Measurements from ENCODE around the gene ERBIN. TPM values are rescaled to one million over a fixed set of nuclear protein-coding genes. Genes with fewer than 3 reads are reported as not detected.
"Not testable (repeated sequence)": the region's sequence is repeated elsewhere in the genome, so short reads cannot be mapped to it uniquely, and the experiment has no call there.

Gene ERBIN
- polyA plus RNA-seq, 2 donors, result 12.5 to 13.0 TPM

DNA sequence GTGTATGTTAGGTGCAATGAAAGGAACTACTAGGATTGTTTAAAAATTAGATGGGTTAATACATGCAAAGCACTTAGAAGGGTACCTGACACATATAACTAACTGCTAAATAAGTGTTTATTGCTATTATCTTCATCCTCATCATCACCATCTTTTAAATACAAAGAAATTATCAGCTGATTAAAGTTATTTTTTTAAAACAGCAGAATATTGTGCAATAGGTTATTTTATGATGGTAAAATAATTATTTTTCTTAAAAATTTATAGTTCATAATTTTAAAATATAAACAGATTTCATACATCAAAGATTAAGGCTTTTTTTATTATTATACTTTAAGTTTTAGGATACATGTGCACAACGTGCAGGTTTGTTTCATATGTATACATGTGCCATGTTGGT, 130.9 kb downstream of the ERBIN start:
- Histone ChIP-seq H3K27me3 (ENCODE audit: control insufficient read depth in 1 of 2, insufficient read depth in 2 of 2, low read length in 2 of 2) (no peaks in the 10 kb centered on the region), H3K9me3 (ENCODE audit: control insufficient read depth in 2 of 2, insufficient read depth in 1 of 2, low read depth in 1 of 2, low read length in 1 of 2) (no peaks in the 10 kb centered on the region), H3K36me3 (ENCODE audit: control insufficient read depth in 2 of 2, insufficient read depth in 2 of 2, low read length in 1 of 2) (peaks cover 0 to 5% of the 10 kb centered on the region in 2 donors), H3K4me3 (ENCODE audit: low read depth in 1 of 2, low read length in 2 of 2) (no peak overlapping the region), H3K27ac (ENCODE audit: low read depth in 2 of 2, low read length in 1 of 2) (no peak overlapping the region), H3K4me1 (ENCODE audit: control insufficient read depth in 2 of 2, insufficient read depth in 2 of 2, low read length in 1 of 2) (no peaks in the 10 kb centered on the region)
- 93 to 100% methylated on average over 1 of the region's 1 CpG for WGBS, 2 donors

DNA sequence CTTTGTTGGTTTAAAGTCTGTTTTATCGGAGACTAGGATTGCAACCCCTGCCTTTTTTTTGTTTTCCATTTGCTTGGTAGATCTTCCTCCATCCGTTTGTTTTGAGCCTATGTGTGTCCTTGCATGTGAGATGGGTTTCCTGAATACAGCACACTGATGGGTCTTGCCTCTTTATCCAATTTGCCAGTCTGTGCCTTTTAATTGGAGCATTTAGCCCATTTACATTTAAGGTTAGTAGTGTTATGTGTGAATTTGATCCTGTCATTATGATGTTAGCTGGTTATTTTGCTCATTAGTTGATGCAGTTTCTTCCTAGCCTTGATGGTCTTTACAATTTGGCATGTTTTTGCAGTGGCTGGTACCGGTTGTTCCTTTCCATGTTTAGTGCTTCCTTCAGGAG, 134.9 kb downstream of the ERBIN start:
- not testable (repeated sequence) for H3K36me3 ChIP-seq (ENCODE audit: control insufficient read depth in 2 of 2, insufficient read depth in 2 of 2, low read length in 1 of 2); H3K4me1 ChIP-seq (ENCODE audit: control insufficient read depth in 2 of 2, insufficient read depth in 2 of 2, low read length in 1 of 2); H3K27ac ChIP-seq (ENCODE audit: low read depth in 2 of 2, low read length in 1 of 2); H3K27me3 ChIP-seq (ENCODE audit: control insufficient read depth in 1 of 2, insufficient read depth in 2 of 2, low read length in 2 of 2); H3K9me3 ChIP-seq (ENCODE audit: control insufficient read depth in 2 of 2, insufficient read depth in 1 of 2, low read depth in 1 of 2, low read length in 1 of 2); H3K4me3 ChIP-seq (ENCODE audit: low read depth in 1 of 2, low read length in 2 of 2)
- 97 to 98% methylated on average over 2 of the region's 3 CpGs for WGBS, 2 donors

DNA sequence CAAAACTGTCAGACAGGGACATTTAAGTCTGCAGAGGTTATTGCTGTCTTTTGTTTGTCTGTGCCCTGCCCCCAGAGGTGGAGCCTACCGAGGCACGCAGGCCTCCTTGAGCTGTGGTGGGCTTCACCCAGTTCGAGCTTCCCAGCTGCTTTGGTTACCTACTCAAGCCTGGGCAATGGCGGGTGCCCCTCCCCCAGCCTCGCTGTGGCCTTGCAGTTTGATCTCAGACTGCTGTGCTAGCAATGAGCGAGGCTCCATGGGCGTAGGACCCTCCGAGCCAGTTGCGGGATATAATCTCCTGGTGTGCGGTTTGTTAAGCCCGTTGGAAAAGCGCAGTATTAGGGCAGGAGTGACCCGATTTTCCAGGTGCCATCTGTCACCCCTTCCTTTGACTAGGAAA, 136.7 kb downstream of the ERBIN start:
- H3K9me3 ChIP-seq (ENCODE audit: control insufficient read depth in 2 of 2, insufficient read depth in 1 of 2, low read depth in 1 of 2, low read length in 1 of 2); H3K4me3 ChIP-seq (ENCODE audit: low read depth in 1 of 2, low read length in 2 of 2); H3K27me3 ChIP-seq (ENCODE audit: control insufficient read depth in 1 of 2, insufficient read depth in 2 of 2, low read length in 2 of 2); H3K4me1 ChIP-seq (ENCODE audit: control insufficient read depth in 2 of 2, insufficient read depth in 2 of 2, low read length in 1 of 2); H3K36me3 ChIP-seq (ENCODE audit: control insufficient read depth in 2 of 2, insufficient read depth in 2 of 2, low read length in 1 of 2); H3K27ac ChIP-seq (ENCODE audit: low read depth in 2 of 2, low read length in 1 of 2): not testable (repeated sequence)
- WGBS, 2 donors, result 97 to 98% methylated on average over 13 of the region's 13 CpGs

DNA sequence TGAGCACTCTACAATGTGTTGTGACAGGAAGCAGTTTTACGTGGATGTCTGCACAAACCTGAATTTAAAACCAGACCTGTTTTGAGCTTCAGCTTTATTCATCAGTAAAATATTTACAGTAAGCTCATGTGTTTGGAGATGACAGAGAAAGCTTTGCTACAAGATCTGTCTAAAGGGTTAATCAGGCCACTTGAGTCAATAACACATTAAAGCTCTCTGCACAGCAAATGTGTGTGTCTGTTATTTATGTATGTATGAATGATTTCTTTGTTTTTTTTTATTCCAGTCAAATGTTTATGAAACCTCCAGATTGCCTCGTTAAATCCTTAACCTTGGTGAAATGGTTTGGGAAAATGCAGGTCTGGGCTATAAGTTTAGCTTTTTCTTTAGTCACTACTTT, 140.5 kb downstream of the ERBIN start:
- H3K27me3 ChIP-seq (ENCODE audit: control insufficient read depth in 1 of 2, insufficient read depth in 2 of 2, low read length in 2 of 2), result no peaks in the 10 kb centered on the region
- no peaks in the 10 kb centered on the region for H3K36me3 ChIP-seq (ENCODE audit: control insufficient read depth in 2 of 2, insufficient read depth in 2 of 2, low read length in 1 of 2)
- 78 to 79% methylated on average over 2 of the region's 2 CpGs for WGBS, 2 donors
- no peak overlapping the region for H3K27ac ChIP-seq (ENCODE audit: low read depth in 2 of 2, low read length in 1 of 2)
- H3K9me3 ChIP-seq (ENCODE audit: control insufficient read depth in 2 of 2, insufficient read depth in 1 of 2, low read depth in 1 of 2, low read length in 1 of 2), result no peaks in the 10 kb centered on the region
- H3K4me3 ChIP-seq (ENCODE audit: low read depth in 1 of 2, low read length in 2 of 2), result no peak overlapping the region
- H3K4me1 ChIP-seq (ENCODE audit: control insufficient read depth in 2 of 2, insufficient read depth in 2 of 2, low read length in 1 of 2), result no peaks in the 10 kb centered on the region

DNA sequence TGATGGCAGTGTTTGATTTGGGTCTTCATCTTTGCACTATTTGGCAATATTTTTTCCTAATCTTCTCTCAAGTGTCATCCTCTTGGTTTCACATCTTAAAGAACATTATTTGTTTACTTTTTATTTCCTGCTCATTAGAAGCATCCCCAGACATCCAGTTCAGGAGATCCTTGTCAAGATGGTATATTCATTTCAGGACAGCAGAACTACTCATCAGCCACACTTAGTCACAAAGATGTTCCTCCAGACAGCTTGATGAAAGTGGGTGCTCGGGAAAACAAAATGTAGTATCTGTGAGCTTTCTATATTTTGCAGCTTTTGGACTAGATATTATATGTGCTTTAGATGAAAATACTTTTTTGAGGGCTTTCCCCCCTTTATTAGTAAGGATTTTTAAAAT, 145.7 kb downstream of the ERBIN start:
- no peaks in the 10 kb centered on the region for H3K4me1 ChIP-seq (ENCODE audit: control insufficient read depth in 2 of 2, insufficient read depth in 2 of 2, low read length in 1 of 2)
- H3K4me3 ChIP-seq (ENCODE audit: low read depth in 1 of 2, low read length in 2 of 2), result no peak overlapping the region
- H3K9me3 ChIP-seq (ENCODE audit: control insufficient read depth in 2 of 2, insufficient read depth in 1 of 2, low read depth in 1 of 2, low read length in 1 of 2), result no peaks in the 10 kb centered on the region
- 85 to 91% methylated on average over 1 of the region's 1 CpG for WGBS, 2 donors
- no peaks in the 10 kb centered on the region for H3K36me3 ChIP-seq (ENCODE audit: control insufficient read depth in 2 of 2, insufficient read depth in 2 of 2, low read length in 1 of 2)
- H3K27ac ChIP-seq (ENCODE audit: low read depth in 2 of 2, low read length in 1 of 2), result no peak overlapping the region
- no peaks in the 10 kb centered on the region for H3K27me3 ChIP-seq (ENCODE audit: control insufficient read depth in 1 of 2, insufficient read depth in 2 of 2, low read length in 2 of 2)

DNA sequence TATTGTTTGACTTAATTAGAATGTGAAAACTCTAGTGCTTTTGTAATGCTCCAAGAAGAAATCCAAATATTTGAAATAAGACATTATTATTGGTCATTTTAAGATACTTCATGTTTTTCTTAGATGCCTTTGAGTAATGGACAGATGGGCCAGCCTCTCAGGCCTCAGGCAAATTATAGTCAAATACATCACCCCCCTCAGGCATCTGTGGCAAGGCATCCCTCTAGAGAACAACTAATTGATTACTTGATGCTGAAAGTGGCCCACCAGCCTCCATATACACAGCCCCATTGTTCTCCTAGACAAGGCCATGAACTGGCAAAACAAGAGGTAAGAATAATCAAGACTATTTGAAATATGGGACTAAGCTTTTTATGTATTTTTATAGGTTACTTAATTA, 148.5 kb downstream of the ERBIN start:
- Histone ChIP-seq H3K27me3 (ENCODE audit: control insufficient read depth in 1 of 2, insufficient read depth in 2 of 2, low read length in 2 of 2) (no peaks in the 10 kb centered on the region), H3K4me1 (ENCODE audit: control insufficient read depth in 2 of 2, insufficient read depth in 2 of 2, low read length in 1 of 2) (no peaks in the 10 kb centered on the region), H3K36me3 (ENCODE audit: control insufficient read depth in 2 of 2, insufficient read depth in 2 of 2, low read length in 1 of 2) (no peaks in the 10 kb centered on the region), H3K4me3 (ENCODE audit: low read depth in 1 of 2, low read length in 2 of 2) (no peak overlapping the region), H3K9me3 (ENCODE audit: control insufficient read depth in 2 of 2, insufficient read depth in 1 of 2, low read depth in 1 of 2, low read length in 1 of 2) (no peaks in the 10 kb centered on the region), H3K27ac (ENCODE audit: low read depth in 2 of 2, low read length in 1 of 2) (no peak overlapping the region)

DNA sequence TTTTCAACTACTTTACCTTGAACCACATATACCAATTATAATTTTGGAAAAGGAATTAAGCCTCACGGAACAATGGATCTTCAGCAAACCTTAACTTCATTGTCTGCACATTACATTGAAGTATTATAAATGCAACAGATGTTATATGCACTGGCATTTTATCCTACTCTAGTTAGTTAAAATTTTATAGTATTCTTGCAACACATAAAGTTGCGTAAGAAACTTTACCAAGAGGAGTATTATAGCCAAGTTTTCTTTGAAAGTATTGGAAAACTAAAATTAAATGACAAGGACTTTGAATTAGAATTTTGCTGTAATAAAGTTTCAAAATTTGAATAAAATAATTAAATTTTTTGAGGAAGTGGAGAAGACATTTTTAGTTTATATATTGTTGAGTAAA, 154.3 kb downstream of the ERBIN start:
- WGBS, 2 donors, result 94 to 97% methylated on average over 2 of the region's 2 CpGs
- no peaks in the 10 kb centered on the region for H3K27me3 ChIP-seq (ENCODE audit: control insufficient read depth in 1 of 2, insufficient read depth in 2 of 2, low read length in 2 of 2)

DNA sequence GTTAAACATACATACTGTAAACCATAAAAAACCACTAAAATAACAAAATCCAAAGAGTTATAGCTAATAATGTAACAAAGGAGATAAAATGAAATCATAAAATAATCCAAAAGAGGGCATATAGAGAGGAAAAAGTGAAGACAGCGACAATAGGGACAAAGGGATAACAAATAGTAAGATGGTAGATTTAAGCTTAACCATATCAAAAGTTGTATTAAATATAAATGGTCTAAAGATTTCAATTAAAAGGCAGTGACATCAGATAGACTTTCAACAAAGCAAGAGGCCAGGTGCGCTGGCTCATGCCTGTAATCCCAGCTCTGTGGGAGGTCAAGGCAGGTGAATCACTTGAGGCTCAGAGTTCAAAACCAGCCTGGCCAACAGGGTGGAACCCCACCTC, 163.0 kb downstream of the ERBIN start:
- no peaks in the 10 kb centered on the region for H3K4me1 ChIP-seq (ENCODE audit: control insufficient read depth in 2 of 2, insufficient read depth in 2 of 2, low read length in 1 of 2)
- H3K9me3 ChIP-seq (ENCODE audit: control insufficient read depth in 2 of 2, insufficient read depth in 1 of 2, low read depth in 1 of 2, low read length in 1 of 2), result peaks cover 0 to 2% of the 10 kb centered on the region in 2 donors
- H3K27ac ChIP-seq (ENCODE audit: low read depth in 2 of 2, low read length in 1 of 2), result no peak overlapping the region
- H3K27me3 ChIP-seq (ENCODE audit: control insufficient read depth in 1 of 2, insufficient read depth in 2 of 2, low read length in 2 of 2), result no peaks in the 10 kb centered on the region
- H3K4me3 ChIP-seq (ENCODE audit: low read depth in 1 of 2, low read length in 2 of 2), result no peak overlapping the region
- peaks cover 0 to 4% of the 10 kb centered on the region in 2 donors for H3K36me3 ChIP-seq (ENCODE audit: control insufficient read depth in 2 of 2, insufficient read depth in 2 of 2, low read length in 1 of 2)
- WGBS, 2 donors, result 97 to 98% methylated on average over 2 of the region's 2 CpGs

More for the DNA sequence above, 154.3 kb downstream of the ERBIN start:
- no peak overlapping the region for H3K4me3 ChIP-seq (ENCODE audit: low read depth in 1 of 2, low read length in 2 of 2)
- no peaks in the 10 kb centered on the region for H3K4me1 ChIP-seq (ENCODE audit: control insufficient read depth in 2 of 2, insufficient read depth in 2 of 2, low read length in 1 of 2)
- no peaks in the 10 kb centered on the region for H3K36me3 ChIP-seq (ENCODE audit: control insufficient read depth in 2 of 2, insufficient read depth in 2 of 2, low read length in 1 of 2)
- H3K9me3 ChIP-seq (ENCODE audit: control insufficient read depth in 2 of 2, insufficient read depth in 1 of 2, low read depth in 1 of 2, low read length in 1 of 2), result no peaks in the 10 kb centered on the region
- H3K27ac ChIP-seq (ENCODE audit: low read depth in 2 of 2, low read length in 1 of 2), result no peak overlapping the region

DNA sequence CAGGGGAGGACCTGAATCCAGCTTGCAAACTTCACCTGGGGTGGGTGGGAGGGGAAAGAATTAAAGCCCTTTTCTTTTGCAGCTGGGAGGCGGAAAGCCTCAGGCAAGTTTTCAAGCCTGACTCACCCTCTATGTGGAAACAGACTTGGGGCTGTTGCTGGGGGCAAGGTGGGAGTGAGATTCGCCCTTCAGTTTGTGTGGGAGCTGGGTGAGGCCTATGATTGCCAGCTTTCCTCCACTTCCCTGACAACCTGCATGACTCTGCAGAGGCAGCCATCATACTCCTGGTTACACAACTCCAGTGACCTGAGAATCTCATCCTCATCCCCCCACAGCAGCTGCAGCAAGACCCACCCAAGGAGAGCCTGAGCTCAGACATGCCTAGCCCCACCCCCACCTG, 174.5 kb downstream of the ERBIN start:
- Histone ChIP-seq H3K27me3 (ENCODE audit: control insufficient read depth in 1 of 2, insufficient read depth in 2 of 2, low read length in 2 of 2) (no peaks in the 10 kb centered on the region), H3K4me3 (ENCODE audit: low read depth in 1 of 2, low read length in 2 of 2) (no peak overlapping the region), H3K36me3 (ENCODE audit: control insufficient read depth in 2 of 2, insufficient read depth in 2 of 2, low read length in 1 of 2) (no peaks in the 10 kb centered on the region), H3K9me3 (ENCODE audit: control insufficient read depth in 2 of 2, insufficient read depth in 1 of 2, low read depth in 1 of 2, low read length in 1 of 2) (peaks cover 2 to 12% of the 10 kb centered on the region in 2 donors), H3K27ac (ENCODE audit: low read depth in 2 of 2, low read length in 1 of 2) (no peak overlapping the region), H3K4me1 (ENCODE audit: control insufficient read depth in 2 of 2, insufficient read depth in 2 of 2, low read length in 1 of 2) (no peaks in the 10 kb centered on the region)
- 97 to 98% methylated on average over 2 of the region's 2 CpGs for WGBS, 2 donors

DNA sequence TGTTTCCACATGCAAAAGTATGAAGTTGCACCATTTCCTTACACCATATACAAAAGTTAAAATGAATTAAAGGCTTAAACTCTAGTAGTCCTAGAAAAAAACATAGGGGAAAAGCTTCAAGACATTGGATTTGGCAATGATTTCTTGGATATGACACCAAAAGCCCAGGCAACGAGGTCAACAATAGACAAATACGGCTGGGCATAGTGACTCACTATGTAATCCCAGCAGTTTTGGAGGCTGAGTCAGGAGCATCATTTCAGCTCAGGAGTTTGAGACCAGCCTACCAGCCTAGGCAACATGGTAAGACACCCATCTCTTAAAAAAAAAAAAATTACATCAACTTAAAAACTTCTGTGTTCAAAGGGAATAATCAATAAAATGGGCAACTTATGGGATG, 186.8 kb downstream of the ERBIN start:
- Histone ChIP-seq H3K4me1 (ENCODE audit: control insufficient read depth in 2 of 2, insufficient read depth in 2 of 2, low read length in 1 of 2) (no peaks in the 10 kb centered on the region), H3K4me3 (ENCODE audit: low read depth in 1 of 2, low read length in 2 of 2) (no peak overlapping the region), H3K27ac (ENCODE audit: low read depth in 2 of 2, low read length in 1 of 2) (no peak overlapping the region), H3K9me3 (ENCODE audit: control insufficient read depth in 2 of 2, insufficient read depth in 1 of 2, low read depth in 1 of 2, low read length in 1 of 2) (no peaks in the 10 kb centered on the region), H3K27me3 (ENCODE audit: control insufficient read depth in 1 of 2, insufficient read depth in 2 of 2, low read length in 2 of 2) (no peaks in the 10 kb centered on the region), H3K36me3 (ENCODE audit: control insufficient read depth in 2 of 2, insufficient read depth in 2 of 2, low read length in 1 of 2) (no peaks in the 10 kb centered on the region)
- 53 to 64% methylated on average over 2 of the region's 2 CpGs for WGBS, 2 donors

All from esophagus (tissue), 2 donors.